Cardiac muscle cell (in vitro differentiated cells and primary cell): ENCODE data around the gene RAB40C. TPM values are rescaled to one million over a fixed set of nuclear protein-coding genes. Genes with fewer than 3 reads are reported as not detected.

ENCODE experiments used
- DNase-seq, 2 donors: peaks; one replicate each; pipeline versions ENCODE4 v3.0.0 to v3.0.0-alpha.2; 2010 to 2017; ENCODE audit warnings: low read depth in 1 of 2, low spot score in 1 of 2
- H3K27ac ChIP-seq: fragments of 200-600 bp; sonication (generic); 2 replicates; pipeline ENCODE4 v1.5.1; 2016
- H3K27me3 ChIP-seq: fragments of 200-600 bp; sonication (generic); 2 replicates; pipeline ENCODE4 v1.6.0; 2016; ENCODE audit warnings: control low read depth
- H3K36me3 ChIP-seq: fragments of 200-600 bp; sonication (generic); 2 replicates; pipeline ENCODE4 v1.5.1; 2016; ENCODE audit warnings: control low read depth
- H3K4me1 ChIP-seq: fragments of 200-600 bp; sonication (generic); 2 replicates; pipeline ENCODE4 v1.8.1; 2017; ENCODE audit warnings: low read depth, mild to moderate bottlenecking, mixed run types
- H3K4me3 ChIP-seq: fragments of 200-600 bp; sonication (generic); 2 replicates; pipeline ENCODE4 v1.5.1; 2016; ENCODE audit warnings: mild to moderate bottlenecking
- H3K9me3 ChIP-seq: fragments of 200-600 bp; sonication (generic); 2 replicates; pipeline ENCODE4 v1.5.1; 2017; ENCODE audit warnings: low read depth, mild to moderate bottlenecking, control low read depth
- CTCF ChIP-seq: IDR thresholded peaks from 2 replicates; pipeline ENCODE4 v1.5.1; 2012; ENCODE audit warnings: low read depth, mild to moderate bottlenecking, low read length
- polyA plus RNA-seq: library from polyadenylated mRNA; unstranded; fragments of >200 nt; fragmentation: Nextera tagmentation; extraction: Ambion mirVana; gene quantifications from 2 replicates; pipeline ENCODE4 v1.2.1, GENCODE V29; 2016
- total RNA-seq: library from RNA; depleted of rRNA; stranded (reverse); fragments of >200 nt; gene quantifications from 2 replicates; pipeline ENCODE4 v1.2.3, GENCODE V29; 2016

The RAB40C gene
- total and polyA plus RNA-seq, 2 experiments from 2014 or later, result 30.8 to 45.9 TPM

- no peaks in the 10 kb centered on the region for H3K27me3 ChIP-seq
- no peak for TF ChIP-seq CTCF
- H3K9me3 ChIP-seq, result no peaks in the 10 kb centered on the region
- peaks cover 35% of the 10 kb centered on the region for H3K36me3 ChIP-seq
- H3K27ac ChIP-seq, result no peak overlapping the region
- no peak for DNase-seq
- no peak overlapping the region for H3K4me3 ChIP-seq
- H3K4me1 ChIP-seq, result peaks cover 5% of the 10 kb centered on the region
Measured at GRCh38 chr16:672371-672770, 82.5 kb downstream of the RAB40C start.

- no peak for DNase-seq
- no peak overlapping the region for H3K27ac ChIP-seq
- peaks cover 35% of the 10 kb centered on the region for H3K36me3 ChIP-seq
- no peak overlapping the region for H3K4me3 ChIP-seq
- no peak for TF ChIP-seq CTCF
- H3K9me3 ChIP-seq, result no peaks in the 10 kb centered on the region
- H3K4me1 ChIP-seq, result peaks cover 5% of the 10 kb centered on the region
- no peaks in the 10 kb centered on the region for H3K27me3 ChIP-seq
Measured at GRCh38 chr16:672851-673250, 83.0 kb downstream of the RAB40C start.

GRCh38 chr16:673399-673991 is 83.6 kb downstream of the RAB40C start:
- TF ChIP-seq CTCF, result no peak
- Histone ChIP-seq H3K36me3 (peaks cover 35% of the 10 kb centered on the region), H3K4me1 (peaks cover 5% of the 10 kb centered on the region), H3K9me3 (no peaks in the 10 kb centered on the region), H3K4me3 (no peak overlapping the region), H3K27me3 (no peaks in the 10 kb centered on the region), H3K27ac (no peak overlapping the region)
- DNase-seq, result no peak

GRCh38 chr16:674214-674881 is 84.5 kb downstream of the RAB40C start:
- Histone ChIP-seq H3K27ac (no peak overlapping the region), H3K27me3 (no peaks in the 10 kb centered on the region), H3K9me3 (no peaks in the 10 kb centered on the region), H3K36me3 (peaks cover 35% of the 10 kb centered on the region), H3K4me1 (peaks cover 7% of the 10 kb centered on the region), H3K4me3 (no peak overlapping the region)
- no peak for TF ChIP-seq CTCF
- DNase-seq, result no peak

GRCh38 chr16:674968-675883 is 85.4 kb downstream of the RAB40C start, which contains the start of gene RHBDL1:
RHBDL1 (plus strand) TSS chr16:675671; CDS start chr16:675791, 120 bp downstream.
- no peaks in the 10 kb centered on the region for H3K27me3 ChIP-seq
- no peak within 1 kb of the TSS for H3K27ac ChIP-seq
- TF ChIP-seq CTCF, result no peak
- H3K4me1 ChIP-seq, result peaks cover 7% of the 10 kb centered on the region
- no peaks in the 10 kb centered on the region for H3K9me3 ChIP-seq
- H3K4me3 ChIP-seq, result peak within 1 kb of the TSS; percentile 23
- peak in 1 of 2 donors; percentile 50 for DNase-seq
- peaks cover 26% of the 10 kb centered on the region for H3K36me3 ChIP-seq
